Stomach (tissue), 4 donors: ENCODE results near the gene STK11IP.

Experiments used
- CTCF ChIP-seq, 7 experiments: fragments of 450-650 bp in 4 of 7; fragments of 200-600 bp in 3 of 7; sonication (generic) in 3 of 7; IDR thresholded peaks; one replicate each; pipeline ENCODE4 v1.5.1; 2016 to 2019; ENCODE audit warnings: antibody characterized with exemption in 7 of 7, control low read depth in 2 of 7, mild to moderate bottlenecking in 1 of 7
- EP300 ChIP-seq: sonication (generic); formaldehyde crosslinking; IDR thresholded peaks from one replicate; pipeline ENCODE4 v1.6.1; 2017; ENCODE audit warnings: antibody characterized with exemption
- POLR2A ChIP-seq, 4 donors: fragments of 450-650 bp; IDR thresholded peaks; one replicate each; pipeline ENCODE4 v1.6.1; 2016; ENCODE audit warnings: antibody characterized with exemption in 4 of 4, control low read depth in 2 of 4, mild to moderate bottlenecking in 1 of 4, moderate library complexity in 1 of 4
- POLR2AphosphoS5 ChIP-seq, 3 donors: sonication (generic); formaldehyde crosslinking; IDR thresholded peaks; one replicate each; pipeline ENCODE4 v1.6.1; 2016; ENCODE audit warnings: antibody characterized with exemption in 3 of 3

GRCh38 chr2:219591091-219591490 lies 6.6 kb upstream of the STK11IP start:
- no peak for TF ChIP-seq CTCF (IDR thresholded peaks at IDR 0.05)
- TF ChIP-seq POLR2A (IDR thresholded peaks at IDR 0.05), result no peak
- TF ChIP-seq EP300, result no peak
- TF ChIP-seq POLR2AphosphoS5 (IDR thresholded peaks at IDR 0.05), result no peak
